ENCODE results near the gene ITGA11.

DNA sequence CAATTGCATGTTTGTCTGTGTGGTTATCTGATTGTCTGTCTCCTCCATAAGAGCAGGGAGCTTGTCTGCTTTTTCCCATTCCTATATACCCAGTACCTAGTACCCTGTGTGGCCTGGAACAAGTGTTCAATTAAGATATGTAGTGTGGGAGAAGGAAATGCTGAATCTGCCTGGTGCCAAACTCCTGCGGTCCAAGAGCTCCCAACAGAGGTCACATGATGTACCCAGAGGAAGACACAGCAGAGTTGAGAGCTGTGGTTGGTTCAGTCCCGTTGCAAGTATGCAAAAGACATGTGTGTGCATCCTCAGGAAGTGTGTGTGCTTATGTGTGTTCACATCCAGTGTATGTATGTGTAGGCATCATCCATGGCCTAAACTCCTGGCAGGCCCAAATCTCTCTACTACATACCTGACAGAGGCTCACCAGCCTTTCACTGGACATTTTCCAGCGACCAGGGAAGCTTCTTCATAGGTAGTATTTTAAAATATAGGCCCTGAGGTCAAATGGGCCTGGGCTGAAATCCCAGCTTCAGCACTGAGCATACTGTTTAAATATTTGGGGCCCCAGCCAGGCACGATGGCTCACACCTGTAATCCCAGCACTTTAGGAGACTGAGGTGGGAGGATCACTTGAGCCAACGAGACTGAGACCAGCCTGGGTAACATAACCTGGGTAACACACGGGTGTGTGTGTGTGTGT is 34.0 kb upstream of the ITGA11 start:
- TF ChIP-seq CTCF (IDR thresholded peaks at IDR 0.05) (no peak), EP300 (IDR thresholded peaks at IDR 0.05) (no peak)
